Fibroblast of peridontal ligament (primary cell): Measurements from ENCODE around the gene PPP1R17.

ENCODE experiments used
- DNase-seq: peaks from one replicate; pipeline ENCODE4 v3.0.0-alpha.2; 2010; ENCODE audit errors: extremely low read depth

The PPP1R17 gene

DNA sequence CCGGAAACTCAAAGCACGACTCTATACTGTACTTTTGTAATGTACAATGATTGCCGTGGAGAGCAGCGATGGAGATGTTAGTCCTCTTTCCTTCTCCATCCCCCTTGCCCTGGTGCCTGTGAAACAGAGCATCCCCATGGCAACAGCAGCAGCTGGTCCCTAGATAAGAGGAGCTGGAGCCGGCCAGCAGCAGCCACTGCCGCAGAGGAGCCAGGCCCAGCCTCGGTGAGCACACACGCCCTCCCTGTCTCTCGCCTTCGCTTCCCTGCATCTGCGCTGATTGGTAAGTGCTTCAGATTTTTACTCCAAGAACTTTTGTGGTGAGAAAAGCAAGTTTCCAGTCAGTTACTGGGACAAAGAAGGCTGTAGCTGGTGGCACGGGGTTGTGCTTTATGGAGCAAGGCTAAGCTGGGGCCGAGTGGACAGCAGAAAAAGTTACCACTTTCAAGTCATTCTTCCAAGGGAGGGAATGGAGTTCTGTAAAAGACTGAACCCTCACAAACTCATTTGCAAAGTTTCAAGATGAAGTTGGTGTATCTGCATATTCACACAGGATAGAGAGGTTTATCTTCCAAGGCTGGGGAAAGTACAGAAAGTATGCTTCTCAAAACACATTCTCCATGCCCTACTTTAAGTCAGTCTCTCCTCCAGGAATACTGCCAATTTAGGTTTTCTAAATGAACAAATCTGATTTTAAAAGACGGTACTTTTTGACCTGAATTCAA, at the start of gene PPP1R17:
Gene PPP1R17, plus strand, starts transcription at position 192 of the 725 bp plus-strand sequence. CDS start 5,227 bp downstream, outside the sequence.
- DNase-seq, result no peak

DNA sequence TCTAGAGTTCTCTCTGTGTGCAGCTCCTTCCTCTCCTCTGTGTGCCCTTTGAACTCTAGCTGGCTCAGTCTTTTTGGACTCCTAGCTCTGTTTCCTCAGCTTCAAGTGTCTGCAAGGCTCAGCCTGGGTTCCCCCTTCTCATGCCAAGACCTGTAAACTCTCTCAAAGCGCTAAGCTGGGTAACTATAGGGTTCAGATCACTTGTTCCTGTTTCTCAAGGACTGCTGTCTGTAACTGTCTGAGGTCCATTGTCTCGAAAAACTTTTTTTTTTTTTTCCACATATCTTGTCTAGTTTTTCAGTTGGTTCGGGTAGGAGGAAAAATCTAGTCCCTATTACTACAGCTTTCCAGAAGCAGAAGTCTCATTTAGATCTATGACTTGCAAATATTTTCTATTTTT, 46.6 kb upstream of the PPP1R17 start:
- DNase-seq, result no peak

DNA sequence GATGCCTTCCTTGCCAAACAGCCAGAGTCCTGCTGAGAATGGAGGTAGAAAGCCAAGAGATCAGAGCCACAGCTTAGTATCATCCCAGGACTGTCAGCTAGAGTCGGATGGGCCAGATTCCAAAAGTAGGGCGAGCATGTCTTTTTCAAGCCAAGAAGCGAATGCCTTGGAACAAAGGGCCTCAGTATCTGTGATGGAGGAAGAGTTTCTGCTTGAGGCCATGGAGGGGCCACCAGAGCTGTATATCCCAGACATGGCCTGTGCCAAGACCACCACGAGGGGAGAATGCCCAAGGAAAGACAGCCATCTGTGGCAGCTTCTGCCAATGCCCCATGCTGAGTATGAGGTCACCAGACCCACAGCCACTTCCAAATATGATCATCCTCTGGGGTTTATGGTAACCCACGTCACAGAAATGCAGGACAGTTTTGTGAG, 44.3 kb upstream of the PPP1R17 start:
- DNase-seq, result no peak

DNA sequence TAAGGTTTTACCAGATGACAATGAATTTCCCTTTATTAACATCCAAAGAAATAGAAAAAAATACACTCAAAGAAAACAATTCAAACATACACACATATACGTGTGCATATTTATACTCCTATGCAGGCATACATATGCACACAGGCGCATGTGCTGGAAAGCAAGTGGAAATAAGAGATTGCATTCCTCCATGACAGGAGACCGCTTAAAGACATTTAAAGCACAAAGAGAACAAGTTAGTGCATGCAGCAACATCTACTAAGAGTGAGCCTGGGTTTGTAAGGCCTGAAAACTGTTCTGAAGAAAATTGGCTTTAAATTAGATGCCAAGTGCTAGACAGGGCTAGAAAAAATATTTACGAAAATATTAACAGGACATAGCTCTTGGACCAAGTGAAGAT, 40.1 kb upstream of the PPP1R17 start:
- DNase-seq, result no peak

DNA sequence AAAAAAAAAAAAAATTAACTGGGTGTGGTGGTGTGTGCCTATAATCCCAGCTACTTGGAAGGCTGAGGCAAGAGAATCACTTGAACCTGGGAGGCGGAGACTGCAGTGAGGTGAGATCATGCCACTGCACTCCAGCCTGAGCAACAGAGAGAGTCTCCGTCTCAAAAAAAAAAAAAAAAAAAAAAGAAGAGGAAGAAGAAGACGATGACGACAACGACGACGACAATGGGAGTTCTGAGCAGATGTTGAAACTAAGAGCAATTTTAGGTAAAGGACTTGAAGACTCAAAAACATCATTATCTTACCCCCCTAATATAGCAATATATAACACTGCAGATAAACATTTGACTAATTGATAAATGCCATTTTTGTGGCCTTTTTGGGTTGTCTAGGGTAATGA, 39.5 kb upstream of the PPP1R17 start:
- DNase-seq, result no peak

DNA sequence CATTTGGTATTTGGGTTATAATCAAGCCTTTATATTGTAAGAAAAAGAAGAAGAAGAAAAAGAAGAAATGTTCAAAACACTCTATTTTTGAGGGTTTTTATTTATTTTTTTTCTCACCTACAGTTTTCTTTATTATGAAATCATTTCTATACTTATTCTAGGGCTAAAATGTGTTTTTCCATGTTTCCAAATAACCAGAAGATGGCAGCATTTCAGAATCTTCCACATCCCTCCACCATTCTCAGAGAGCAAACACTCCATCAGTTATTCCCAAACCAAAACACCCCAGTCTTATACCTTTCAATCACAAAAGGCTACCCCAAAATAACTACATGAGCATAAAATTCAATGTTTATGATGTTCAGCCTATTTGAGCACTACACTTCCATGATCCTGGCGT, 38.7 kb upstream of the PPP1R17 start:
- no peak for DNase-seq

DNA sequence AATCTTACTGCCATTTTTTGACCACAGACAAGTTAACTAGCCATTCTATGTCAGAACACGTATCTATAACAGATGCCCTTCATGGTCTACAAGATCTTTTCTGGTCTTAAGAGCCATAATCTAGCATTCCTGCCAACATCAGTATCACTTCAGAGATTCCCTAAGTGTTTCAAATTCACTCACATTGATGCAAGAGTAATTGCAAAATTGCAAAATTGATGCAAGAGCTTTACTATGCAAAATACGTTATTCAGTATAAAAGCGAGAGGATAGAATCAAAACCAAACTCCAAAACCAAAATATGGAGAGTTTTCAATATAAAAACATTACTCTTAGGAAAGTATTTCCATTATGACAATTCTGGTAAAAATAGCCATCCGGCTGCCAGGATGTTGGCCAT, 38.1 kb upstream of the PPP1R17 start:
- no peak for DNase-seq

DNA sequence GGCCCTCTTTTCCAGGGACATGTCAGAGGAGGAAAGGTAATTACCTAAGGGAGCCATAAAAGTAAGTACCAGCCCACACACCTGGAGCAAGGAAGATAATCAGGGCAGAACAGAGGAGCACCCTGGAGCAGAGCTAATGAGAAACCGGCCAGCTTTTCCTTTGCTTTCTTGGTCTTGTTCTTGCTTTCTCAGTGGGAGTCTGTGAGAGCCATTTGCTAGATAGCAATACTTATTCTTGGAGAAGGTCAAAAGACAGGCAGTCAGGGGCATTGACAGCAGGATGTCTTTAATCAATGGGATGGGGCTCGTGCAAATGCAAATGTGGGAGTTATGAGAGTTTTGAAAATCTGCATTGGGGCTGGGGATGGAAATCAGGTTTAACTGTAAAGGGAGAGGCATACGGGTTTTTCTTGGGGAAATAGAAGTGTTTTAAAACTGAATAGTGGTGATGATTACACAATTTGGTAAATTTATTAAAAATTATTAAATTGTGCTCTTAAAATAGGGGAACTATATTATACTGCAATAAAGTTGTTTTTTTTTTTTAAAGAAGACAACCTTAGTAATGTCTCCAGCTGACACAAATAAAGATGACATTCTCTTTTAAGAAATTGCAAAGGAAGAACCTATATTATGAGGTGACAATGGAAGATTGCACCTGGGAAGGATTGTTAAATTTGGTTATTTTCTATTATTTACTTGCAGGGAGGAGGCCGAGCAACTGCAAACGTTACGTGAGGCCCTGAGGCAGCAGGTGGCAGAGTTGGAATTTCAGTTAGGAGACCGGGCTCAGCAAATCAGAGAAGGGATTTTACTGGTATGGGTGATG, 35.6 kb upstream of the PPP1R17 start:
- no peak for DNase-seq

DNA sequence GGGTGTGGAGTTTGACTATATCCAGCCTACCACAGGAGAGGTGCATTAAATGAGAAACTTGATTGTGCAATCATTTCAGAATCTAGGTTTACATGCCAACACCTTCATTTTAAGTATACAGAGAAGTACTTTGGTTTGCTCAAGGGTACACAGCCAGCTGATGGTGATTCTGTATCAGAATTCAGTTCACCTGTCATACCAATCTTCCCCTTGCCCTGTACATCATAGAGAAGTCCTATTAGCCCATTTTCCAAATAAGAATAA, 35.0 kb upstream of the PPP1R17 start:
- no peak for DNase-seq

DNA sequence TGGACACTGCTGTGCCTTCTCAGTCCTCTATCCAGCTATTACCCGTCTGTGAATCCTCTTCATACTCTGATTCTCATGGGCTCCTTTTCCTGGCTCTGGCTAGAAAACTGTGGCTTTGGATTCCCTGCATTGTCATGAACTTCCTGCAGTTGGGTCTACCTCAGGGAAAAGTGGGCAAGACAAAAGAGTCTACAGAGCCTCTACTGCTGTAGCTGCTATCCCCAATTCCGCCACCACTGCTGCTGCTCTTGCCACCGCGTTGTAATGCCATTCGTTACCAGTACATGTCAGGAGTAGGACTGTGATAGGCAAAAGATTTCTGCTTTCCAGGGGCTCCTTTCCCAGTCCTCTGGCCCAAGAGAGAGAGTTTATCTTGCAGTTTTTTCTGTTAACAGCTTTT, 23.9 kb upstream of the PPP1R17 start:
- no peak for DNase-seq

DNA sequence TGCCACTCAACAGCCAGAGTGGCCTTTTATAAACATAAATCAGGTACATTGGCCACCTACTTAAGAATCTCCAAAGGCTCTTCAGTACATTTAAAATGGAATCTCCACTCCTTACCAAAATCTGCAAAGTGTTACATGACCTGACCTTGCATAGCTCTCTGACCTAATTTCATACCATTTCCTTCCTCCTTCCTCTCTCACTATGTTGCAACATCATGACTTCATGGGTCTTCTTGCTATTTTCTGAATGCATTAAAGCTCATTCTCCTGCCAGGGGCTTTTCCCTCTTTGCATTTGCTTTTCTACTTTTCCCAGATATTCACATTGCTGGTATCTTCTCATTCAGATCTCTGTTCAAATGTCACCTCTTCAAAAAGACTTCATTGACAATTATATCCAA, 22.1 kb upstream of the PPP1R17 start:
- no peak for DNase-seq

DNA sequence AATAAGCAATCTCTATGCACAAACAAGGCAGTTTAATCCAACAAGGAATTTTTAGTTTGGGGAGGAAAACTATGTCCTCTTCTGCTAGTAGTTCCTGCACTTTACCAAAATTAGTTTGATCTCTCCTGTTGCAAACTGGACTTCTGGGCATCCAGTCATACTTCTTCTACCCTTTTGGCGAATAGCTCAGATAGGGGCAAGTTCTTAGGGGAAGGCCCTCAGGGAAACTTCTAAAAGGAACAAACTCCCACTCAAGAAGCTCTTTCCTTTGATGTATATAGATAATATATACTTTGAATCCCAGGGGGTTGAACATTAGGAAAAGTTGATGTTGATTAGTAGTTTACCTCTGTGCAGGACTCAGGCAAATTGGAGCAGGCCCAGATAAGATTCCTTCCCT, 21.5 kb upstream of the PPP1R17 start:
- DNase-seq, result no peak

DNA sequence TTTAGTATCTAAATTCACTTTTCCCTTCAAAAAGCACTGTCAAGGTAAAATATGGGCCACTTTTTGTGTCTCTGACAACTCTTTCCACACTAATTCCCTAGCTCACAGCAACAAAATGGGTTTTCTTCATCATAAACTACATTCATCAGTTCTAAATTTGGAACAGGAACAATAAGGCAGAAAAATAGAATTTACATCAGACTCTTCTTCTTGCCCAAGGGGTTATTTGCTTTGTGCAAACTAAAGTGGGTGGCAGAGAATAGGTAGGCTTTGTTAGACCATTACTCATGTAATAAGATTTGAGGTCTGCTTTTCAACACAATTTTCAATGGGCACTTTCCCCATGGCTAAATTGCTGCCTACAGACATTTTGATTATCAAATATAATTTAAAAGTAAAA, 17.6 kb upstream of the PPP1R17 start:
- no peak for DNase-seq

DNA sequence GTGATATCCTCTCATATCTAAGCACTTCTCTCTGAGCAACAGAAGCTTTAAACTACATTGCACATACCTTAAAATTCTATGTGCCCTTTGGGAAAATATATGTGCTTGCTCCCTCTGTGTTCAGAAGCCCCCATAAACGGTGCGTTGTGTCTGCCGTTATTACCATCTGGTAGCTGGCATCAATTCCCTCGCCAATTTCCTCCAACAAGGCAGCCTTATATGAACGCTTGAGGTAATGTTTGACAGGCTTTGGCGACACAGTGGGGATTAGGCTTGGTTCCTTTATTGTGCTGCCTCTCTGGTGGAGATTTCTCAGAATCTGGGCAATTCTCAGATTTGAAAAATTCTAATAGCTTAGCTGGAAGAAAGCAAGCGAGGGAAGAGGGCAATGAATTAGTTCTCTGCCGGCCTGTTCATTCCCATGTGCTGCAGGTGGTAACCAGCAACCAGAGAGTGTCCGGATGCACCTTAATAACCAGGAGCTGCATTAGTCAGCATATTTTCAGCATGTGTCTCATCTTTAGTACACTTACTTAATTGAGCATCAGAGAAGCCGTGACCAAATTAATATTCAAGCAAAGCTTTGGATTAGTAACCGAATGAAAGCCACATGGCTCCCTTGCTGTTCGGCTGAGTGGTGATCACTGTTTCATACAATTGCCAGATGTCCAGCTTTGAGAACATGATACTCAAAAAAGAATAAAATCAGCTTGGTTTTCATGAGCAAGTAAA, 7.3 kb upstream of the PPP1R17 start:
- DNase-seq, result no peak

DNA sequence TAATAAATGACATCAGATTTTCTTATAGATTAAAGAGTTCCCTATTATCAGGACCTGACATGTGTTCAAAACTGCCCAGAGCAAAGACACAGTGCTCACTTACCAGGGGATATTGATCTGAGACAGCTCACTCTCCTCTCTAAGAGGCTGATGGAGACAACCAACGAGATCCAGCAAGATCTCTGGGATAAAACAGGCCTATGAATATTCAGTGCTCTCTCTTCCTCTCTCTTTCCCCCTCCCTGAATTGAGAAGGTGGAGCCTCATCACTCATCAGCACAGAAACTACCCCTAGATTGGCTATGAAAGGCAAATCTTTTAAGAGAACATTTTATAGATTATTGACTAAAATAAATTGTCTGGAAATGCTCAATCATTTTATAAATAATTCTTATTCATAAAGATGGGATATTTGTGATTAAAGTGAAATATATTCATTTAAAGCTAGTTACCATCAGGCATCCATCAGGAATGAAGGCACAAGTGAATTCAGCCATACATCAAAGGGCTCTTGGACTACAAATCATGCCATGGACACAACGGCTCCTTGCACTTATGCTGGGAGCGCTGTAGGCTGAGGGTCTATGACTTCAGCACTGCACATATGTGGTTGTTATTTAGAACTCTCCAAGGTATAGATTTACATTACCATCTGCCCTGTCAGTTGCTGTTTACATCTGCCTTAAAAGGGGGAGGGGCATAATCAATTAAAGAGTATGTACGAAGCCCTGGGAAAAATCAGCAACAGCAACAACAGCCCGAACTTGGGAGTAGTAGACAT, 3.4 kb upstream of the PPP1R17 start:
- DNase-seq, result no peak

DNA sequence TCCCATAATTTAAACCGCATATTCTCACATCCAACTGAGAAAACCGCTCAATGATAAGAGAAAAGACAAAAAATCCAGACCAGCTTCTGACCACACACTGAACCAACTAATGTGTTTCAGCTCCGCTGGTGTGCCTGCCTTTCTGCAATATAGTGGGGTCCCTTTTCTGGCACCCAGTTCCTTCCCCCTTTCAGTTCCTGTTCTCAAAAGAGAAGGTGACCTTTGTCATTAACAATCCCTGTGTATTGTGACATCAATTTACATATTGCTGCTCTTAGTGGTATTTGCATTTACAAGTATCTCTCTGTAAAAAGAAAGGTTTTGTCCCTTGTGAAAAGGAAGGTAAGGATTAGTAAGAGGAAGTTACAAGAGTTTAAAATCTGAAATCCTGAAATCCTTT, 1.4 kb downstream of the PPP1R17 start:
- no peak for DNase-seq

DNA sequence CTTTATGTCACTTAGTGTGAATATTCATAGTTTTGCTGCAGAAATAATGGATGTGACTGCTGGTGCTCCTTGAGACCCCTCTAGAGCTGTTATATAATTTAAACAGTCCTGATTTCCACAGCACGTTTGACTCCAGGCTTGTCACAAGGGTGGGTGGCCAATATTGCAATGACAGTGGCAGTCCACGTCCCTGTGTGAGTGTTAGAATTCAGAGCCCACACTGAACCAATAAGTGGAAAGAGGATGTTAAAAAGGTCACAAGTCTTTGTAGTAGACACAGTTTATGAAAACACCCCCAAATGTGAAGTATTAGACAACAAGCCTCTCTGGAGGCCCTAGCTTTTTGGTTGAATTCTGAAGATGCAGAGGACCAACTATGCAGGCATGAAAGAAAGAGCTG, 2.0 kb downstream of the PPP1R17 start:
- DNase-seq, result no peak

DNA sequence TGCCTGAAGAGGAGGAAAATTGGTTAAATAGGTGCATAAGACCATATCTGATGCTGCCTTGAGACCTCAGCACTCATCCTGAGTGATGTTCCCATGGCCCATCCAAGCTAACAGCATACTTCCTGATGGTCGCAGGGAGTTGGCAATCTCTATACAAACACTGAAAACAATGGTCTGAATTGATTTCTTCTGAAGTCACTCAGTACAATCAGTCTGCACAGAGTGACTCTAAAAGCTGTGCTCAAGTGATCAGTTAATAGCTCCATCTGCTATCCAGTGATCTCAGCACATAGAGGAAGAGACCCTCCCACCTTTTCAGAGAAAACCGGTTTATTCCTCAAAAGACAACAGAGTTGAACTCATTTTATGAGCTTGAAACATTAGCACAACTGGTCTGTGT, 3.9 kb downstream of the PPP1R17 start:
- no peak for DNase-seq

DNA sequence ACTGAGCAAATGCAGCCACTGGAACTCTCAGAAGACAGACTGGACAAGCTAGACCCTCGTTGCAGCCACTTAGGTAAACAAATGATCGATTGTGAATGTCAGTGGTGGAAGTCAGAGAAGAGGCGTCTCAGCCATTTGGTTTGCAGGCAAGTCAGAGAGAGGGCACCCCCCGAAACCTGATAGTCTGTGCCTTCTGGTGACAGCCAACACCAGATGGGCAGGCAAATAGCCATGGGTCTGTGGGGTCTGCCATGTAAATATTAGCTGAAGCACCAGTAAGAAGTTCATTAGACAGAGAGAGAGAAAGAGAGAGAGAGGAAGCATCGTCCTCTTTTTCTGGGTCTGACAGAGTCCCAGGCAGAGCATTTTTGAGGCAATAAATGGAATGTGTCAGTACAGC, 5.4 kb downstream of the PPP1R17 start:
- DNase-seq, result no peak

DNA sequence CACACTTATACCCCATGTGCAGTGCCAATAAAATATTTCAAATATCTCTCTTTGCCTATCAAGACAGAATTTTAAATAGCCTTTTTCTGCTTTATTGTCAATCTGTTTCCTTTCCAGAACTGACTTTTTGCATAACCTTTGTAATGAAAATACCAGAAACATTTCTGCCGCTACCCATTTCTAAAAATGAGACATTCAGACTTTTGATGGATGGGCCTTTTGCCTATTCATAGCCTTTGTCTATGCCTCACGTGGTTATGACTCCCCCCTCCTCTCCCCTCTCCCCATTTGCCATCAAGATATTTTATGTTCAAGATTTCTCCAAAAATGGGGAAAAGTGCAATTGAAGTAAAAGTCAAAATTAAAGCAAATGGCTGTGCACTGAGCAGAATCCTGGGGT, 5.9 kb downstream of the PPP1R17 start:
- no peak for DNase-seq

DNA sequence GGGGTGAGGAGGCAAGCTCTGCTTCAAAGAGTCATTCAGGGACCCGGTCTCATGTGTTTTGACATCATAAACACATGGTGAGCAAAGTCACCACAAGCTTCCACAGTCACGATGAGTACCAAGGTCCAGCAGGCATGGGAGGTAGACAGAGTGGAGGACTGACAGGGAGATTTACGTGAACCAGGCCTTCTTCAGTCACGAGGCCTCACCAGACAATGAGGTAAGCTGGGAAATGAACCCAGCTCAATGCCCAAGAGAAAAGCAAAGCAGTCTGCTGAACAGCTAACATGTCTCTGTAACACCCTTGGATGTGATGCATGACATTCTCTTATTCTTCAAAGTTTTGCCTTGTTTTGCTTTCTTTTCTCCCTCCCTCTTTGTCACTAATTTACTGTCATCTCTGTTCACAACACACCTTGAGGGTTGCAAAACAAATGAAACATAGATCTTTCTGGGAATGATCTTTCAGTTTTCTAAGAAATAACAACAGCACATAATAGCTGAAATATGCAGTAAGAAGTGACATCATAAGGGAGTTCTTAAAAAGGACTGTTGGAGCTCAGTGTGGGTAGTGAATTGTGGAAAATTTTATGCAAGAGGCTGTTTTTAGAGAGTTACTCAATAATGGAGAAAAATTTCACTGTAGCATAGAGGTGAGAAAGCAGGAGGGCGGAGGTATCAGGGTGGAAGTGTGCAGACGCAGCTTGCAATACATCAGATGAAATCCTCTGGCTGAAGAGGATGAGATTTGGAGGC, 9.0 kb downstream of the PPP1R17 start:
- DNase-seq, result no peak
